ENCODE measurements around the gene HAGH. TPM values are rescaled to one million over a fixed set of nuclear protein-coding genes. Genes with fewer than 3 reads are reported as not detected.

HAGH gene
- total RNA-seq, 2 donors from 2014 or later = 113 to 123 TPM

Other genes with a start within 250 kb of the HAGH start
- 1 to 10 TPM; 6.9 to 8.6 TPM for gene IFT140, start 214.8 kb downstream of the HAGH start, total RNA-seq
- 10 to 100 TPM; 10.2 to 12.1 TPM for gene CRAMP1, start 214.5 kb downstream of the HAGH start, total RNA-seq
- gene JPT2, start 148.5 kb downstream of the HAGH start, total RNA-seq = 10 to 100 TPM; 29.1 to 35.3 TPM
- gene MAPK8IP3, start 120.6 kb downstream of the HAGH start, total RNA-seq = 10 to 100 TPM; 60.9 to 70.4 TPM
- gene NME3, start 55.3 kb downstream of the HAGH start, total RNA-seq = 10 to 100 TPM; 35.7 to 43.4 TPM
- 10 to 100 TPM in 1 of 2 donors, 1 to 10 TPM in 1; 6.9 to 11.9 TPM for gene EME2, start 54.0 kb downstream of the HAGH start, total RNA-seq
- 10 to 100 TPM; 57.0 to 69.2 TPM for gene MRPS34, start 53.7 kb downstream of the HAGH start, total RNA-seq
- gene SPSB3, start 44.3 kb downstream of the HAGH start, total RNA-seq = 10 to 100 TPM; 25.9 to 27.7 TPM
- 10 to 100 TPM; 32.5 to 33.6 TPM for gene NUBP2, start 43.9 kb downstream of the HAGH start, total RNA-seq
- not detected for gene IGFALS, start 33.1 kb downstream of the HAGH start, total RNA-seq
- 10 to 100 TPM; 21.1 to 21.2 TPM for gene FAHD1, start 381 bp upstream of the HAGH start, total RNA-seq
- gene MEIOB, start 45.3 kb upstream of the HAGH start, total RNA-seq = under 1 TPM; 0.18 to 0.21 TPM
- gene HS3ST6, start 91.6 kb upstream of the HAGH start, total RNA-seq = not detected
- gene MSRB1, start 116.4 kb upstream of the HAGH start, total RNA-seq = 10 to 100 TPM; 23.6 to 30.8 TPM
- 10 to 100 TPM; 33.4 to 78.2 TPM for gene RPL3L, start 127.9 kb upstream of the HAGH start, total RNA-seq
- gene NDUFB10, start 132.7 kb upstream of the HAGH start, total RNA-seq = 100 to 1,000 TPM; 411 to 435 TPM
- gene RPS2, start 138.0 kb upstream of the HAGH start, total RNA-seq = 1,000 to 10,000 TPM; 1,152 to 1,209 TPM
- not detected for gene RNF151, start 140.0 kb upstream of the HAGH start, total RNA-seq
- gene TBL3, start 145.2 kb upstream of the HAGH start, total RNA-seq = 10 to 100 TPM; 19.4 to 21.5 TPM
- gene NOXO1, start 154.6 kb upstream of the HAGH start, total RNA-seq = not detected
- gene GFER, start 157.4 kb upstream of the HAGH start, total RNA-seq = 10 to 100 TPM; 18.1 to 20.6 TPM
- 1 to 10 TPM in 1 of 2 donors, under 1 TPM in 1; 0.74 to 1.9 TPM for gene SYNGR3, start 163.1 kb upstream of the HAGH start, total RNA-seq
- 10 to 100 TPM; 14.7 to 22.9 TPM for gene ZNF598, start 183.0 kb upstream of the HAGH start, total RNA-seq
- under 1 TPM in 1 of 2 donors, not detected in 1; 0.84 TPM for gene NPW, start 193.0 kb upstream of the HAGH start, total RNA-seq
- gene NHERF2, start 200.1 kb upstream of the HAGH start, total RNA-seq = 100 to 1,000 TPM; 164 to 242 TPM
- 10 to 100 TPM in 1 of 2 donors, 1 to 10 TPM in 1; 5.7 to 16.6 TPM for gene NTHL1, start 221.0 kb upstream of the HAGH start, total RNA-seq
- gene TSC2, start 221.2 kb upstream of the HAGH start, total RNA-seq = 10 to 100 TPM; 54.3 to 73.4 TPM